GM23338 (cell line): ENCODE results near the gene MUL1. TPM values are rescaled to one million over a fixed set of nuclear protein-coding genes. Genes with fewer than 3 reads are reported as not detected.

Source experiments
- ATAC-seq: fragments of 200-7000 bp; cut with Tn5 transposase; 3 replicates; pipeline ENCODE4 v1.9.1; 2020
- DNase-seq: peaks from one replicate; pipeline ENCODE4 v3.0.0-alpha.2; 2015; ENCODE audit warnings: low spot score
- H2AFZ ChIP-seq: fragments of 200-600 bp; sonication (generic); 2 replicates; pipeline ENCODE4 v1.8.0; 2016; ENCODE audit warnings: antibody characterized with exemption, mild to moderate bottlenecking, moderate library complexity
- H3F3A ChIP-seq: fragments of 200-600 bp; sonication (generic); replicated peaks from 2 replicates; pipeline ENCODE4 v1.8.0; 2017; ENCODE audit warnings: antibody characterized with exemption, mixed run types, low read depth
- H3K27ac ChIP-seq: fragments of 200-600 bp; sonication (generic); 2 replicates; pipeline ENCODE4 v1.6.1; 2016; ENCODE audit warnings: low read depth
- H3K27me3 ChIP-seq: fragments of 200-600 bp; sonication (generic); 2 replicates; pipeline ENCODE4 v1.8.0; 2016; ENCODE audit warnings: mild to moderate bottlenecking, mixed run types, moderate library complexity; ENCODE audit not compliant: insufficient read depth
- H3K36me3 ChIP-seq: fragments of 200-600 bp; sonication (generic); 2 replicates; pipeline ENCODE4 v1.8.0; 2016; ENCODE audit warnings: mild to moderate bottlenecking; ENCODE audit not compliant: insufficient read depth
- H3K4me1 ChIP-seq: fragments of 200-600 bp; sonication (generic); 2 replicates; pipeline ENCODE4 v1.8.0; 2016; ENCODE audit warnings: mild to moderate bottlenecking, moderate library complexity; ENCODE audit not compliant: insufficient read depth
- H3K4me2 ChIP-seq: fragments of 200-600 bp; sonication (generic); 2 replicates; pipeline ENCODE4 v1.7.1; 2017; ENCODE audit warnings: mixed run types
- H3K4me3 ChIP-seq: fragments of 200-600 bp; sonication (generic); 2 replicates; pipeline ENCODE4 v1.6.1; 2016; ENCODE audit warnings: mixed run types
- H3K79me2 ChIP-seq: fragments of 200-600 bp; sonication (generic); replicated peaks from 2 replicates; pipeline ENCODE4 v1.8.0; 2017; ENCODE audit warnings: mild to moderate bottlenecking; ENCODE audit not compliant: insufficient read depth
- H3K9me2 ChIP-seq: fragments of 200-600 bp; sonication (generic); 2 replicates; pipeline ENCODE4 v1.8.0; 2017; ENCODE audit not compliant: insufficient read depth
- H4K20me1 ChIP-seq: fragments of 200-600 bp; sonication (generic); replicated peaks from 2 replicates; pipeline ENCODE4 v1.8.0; 2017; ENCODE audit warnings: mild to moderate bottlenecking; ENCODE audit not compliant: insufficient read depth
- H3K27ac Mint-ChIP-seq: 2 replicates; pipeline ENCODE4 v1.8.0; 2020; ENCODE audit warnings: inconsistent platforms, mild to moderate bottlenecking, moderate library complexity, mixed read lengths
- H3K27me3 Mint-ChIP-seq: 3 replicates; pipeline ENCODE4 v1.8.0; 2022; ENCODE audit warnings: low read depth, mild to moderate bottlenecking, moderate library complexity, mixed read lengths, inconsistent platforms; ENCODE audit not compliant: insufficient read depth, poor library complexity
- H3K36me3 Mint-ChIP-seq: 3 replicates; pipeline ENCODE4 v1.8.0; 2021; ENCODE audit warnings: low read depth, mild to moderate bottlenecking, inconsistent platforms, moderate library complexity, mixed read lengths
- H3K4me1 Mint-ChIP-seq: 3 replicates; pipeline ENCODE4 v1.8.0; 2020; ENCODE audit warnings: mild to moderate bottlenecking, inconsistent platforms, mixed read lengths
- H3K4me3 Mint-ChIP-seq: 3 replicates; pipeline ENCODE4 v1.8.0; 2021; ENCODE audit warnings: moderate library complexity, mild to moderate bottlenecking, inconsistent platforms, mixed read lengths
- H3K9me3 Mint-ChIP-seq: 3 replicates; pipeline ENCODE4 v1.8.0; 2020; ENCODE audit warnings: moderate library complexity, mild to moderate bottlenecking, inconsistent platforms, mixed read lengths
- EZH2phosphoT487 ChIP-seq: fragments of 200-600 bp; sonication (generic); IDR thresholded peaks from one replicate; pipeline ENCODE4 v1.8.1; 2018; ENCODE audit warnings: antibody characterized with exemption; ENCODE audit not compliant: unreplicated experiment
- POLR2AphosphoS5 ChIP-seq: IDR thresholded peaks from 2 replicates; pipeline ENCODE4 v1.6.1; 2016; ENCODE audit warnings: antibody characterized with exemption, low read depth
- polyA plus RNA-seq: library from polyadenylated mRNA; unstranded; fragments of >200 nt; fragmentation: Nextera tagmentation; extraction: Ambion mirVana; gene quantifications from 2 replicates; pipeline ENCODE4 v1.2.1, GENCODE V29; 2016
- total RNA-seq: library from RNA; depleted of rRNA; stranded (reverse); fragments of >200 nt; shearing (Covaris generic); gene quantifications from 2 replicates; pipeline ENCODE4 v1.2.3, GENCODE V29; 2014
- TF ChIP-seq, protein P1 (sequence below): fragments of 250-450 bp; sonication (Bioruptor Pico); IDR thresholded peaks from 2 replicates; pipeline ENCODE4 v1.5.0; 2020; ENCODE audit warnings: mild to moderate bottlenecking, moderate library complexity
- TF ChIP-seq, protein P2 (sequence below): IDR thresholded peaks from 2 replicates; pipeline ENCODE4 v1.6.1; 2016; ENCODE audit warnings: antibody characterized with exemption

The MUL1 gene
- total and polyA plus RNA-seq, 2 experiments from 2014 or later: 8.9 to 26.2 TPM

DNA sequence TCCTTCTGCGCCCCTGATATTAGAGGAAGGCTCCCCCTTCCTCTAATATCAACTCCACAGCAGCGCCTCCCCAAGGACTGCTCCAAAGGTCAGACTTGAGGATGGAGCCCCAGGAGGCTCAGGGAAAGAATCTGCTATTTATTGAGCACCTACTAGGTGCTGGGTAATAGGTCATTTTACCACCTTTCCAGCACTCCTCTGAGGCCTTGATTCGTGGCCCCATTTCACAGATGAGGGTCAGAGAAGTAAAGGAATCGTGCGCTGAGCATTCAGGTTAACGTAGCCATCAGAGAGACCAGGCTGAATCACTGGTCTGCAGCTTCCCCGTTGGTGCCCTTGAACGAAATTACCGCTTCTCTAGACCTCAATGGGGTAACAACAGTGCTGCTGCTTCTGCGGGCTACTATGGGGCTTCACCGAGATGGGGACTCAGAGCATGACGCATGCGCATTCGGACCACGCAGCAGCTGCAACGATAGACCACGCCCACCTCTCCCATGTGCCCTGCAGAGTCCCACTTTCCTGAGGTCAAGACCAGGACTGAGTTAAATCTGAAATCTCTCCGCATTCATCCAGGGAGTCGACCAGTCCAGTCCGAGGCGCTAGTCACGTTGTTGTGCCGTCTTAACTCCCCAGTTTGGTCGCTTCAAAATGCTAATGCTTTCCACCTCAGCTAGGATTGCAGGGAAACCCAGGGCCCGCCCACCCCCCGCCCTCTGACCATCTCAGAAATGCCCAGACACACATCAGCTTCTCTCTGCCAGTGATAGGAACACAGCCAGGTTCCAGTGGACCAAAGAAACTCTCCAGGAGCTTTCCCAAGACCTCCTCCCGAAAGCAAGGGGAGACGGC lies 34.9 kb downstream of the MUL1 start:
- Histone ChIP-seq H4K20me1 (no peaks in the 10 kb centered on the region), H2AFZ (peak overlapping the region; percentile 57), H3K27me3 (peaks cover 13% of the 10 kb centered on the region; the same call in 1 of the 2 replicates), H3K4me2 (peak overlapping the region; percentile 75), H3K9me2 (no peaks in the 10 kb centered on the region), H3K36me3 (no peaks in the 10 kb centered on the region), H3K4me3 (peak overlapping the region; percentile 45), H3F3A (no peaks in the 10 kb centered on the region), H3K27ac (no peak overlapping the region), H3K79me2 (no peaks in the 10 kb centered on the region), H3K4me1 (peaks cover 32% of the 10 kb centered on the region)
- Mint-ChIP-seq H3K27ac (peak overlapping the region; percentile 89; the same call in 1 of the 2 replicates), H3K4me1 (peaks cover 40% of the 10 kb centered on the region), H3K36me3 (no peaks in the 10 kb centered on the region), H3K9me3 (no peaks in the 10 kb centered on the region), H3K27me3 (peaks cover 20% of the 10 kb centered on the region), H3K4me3 (peak overlapping the region; percentile 68)
- DNase-seq (peak; percentile 95), ATAC-seq (peak; percentile 83)
- TF ChIP-seq POLR2AphosphoS5: peak; percentile 72
- TF ChIP-seq, protein P1, sequence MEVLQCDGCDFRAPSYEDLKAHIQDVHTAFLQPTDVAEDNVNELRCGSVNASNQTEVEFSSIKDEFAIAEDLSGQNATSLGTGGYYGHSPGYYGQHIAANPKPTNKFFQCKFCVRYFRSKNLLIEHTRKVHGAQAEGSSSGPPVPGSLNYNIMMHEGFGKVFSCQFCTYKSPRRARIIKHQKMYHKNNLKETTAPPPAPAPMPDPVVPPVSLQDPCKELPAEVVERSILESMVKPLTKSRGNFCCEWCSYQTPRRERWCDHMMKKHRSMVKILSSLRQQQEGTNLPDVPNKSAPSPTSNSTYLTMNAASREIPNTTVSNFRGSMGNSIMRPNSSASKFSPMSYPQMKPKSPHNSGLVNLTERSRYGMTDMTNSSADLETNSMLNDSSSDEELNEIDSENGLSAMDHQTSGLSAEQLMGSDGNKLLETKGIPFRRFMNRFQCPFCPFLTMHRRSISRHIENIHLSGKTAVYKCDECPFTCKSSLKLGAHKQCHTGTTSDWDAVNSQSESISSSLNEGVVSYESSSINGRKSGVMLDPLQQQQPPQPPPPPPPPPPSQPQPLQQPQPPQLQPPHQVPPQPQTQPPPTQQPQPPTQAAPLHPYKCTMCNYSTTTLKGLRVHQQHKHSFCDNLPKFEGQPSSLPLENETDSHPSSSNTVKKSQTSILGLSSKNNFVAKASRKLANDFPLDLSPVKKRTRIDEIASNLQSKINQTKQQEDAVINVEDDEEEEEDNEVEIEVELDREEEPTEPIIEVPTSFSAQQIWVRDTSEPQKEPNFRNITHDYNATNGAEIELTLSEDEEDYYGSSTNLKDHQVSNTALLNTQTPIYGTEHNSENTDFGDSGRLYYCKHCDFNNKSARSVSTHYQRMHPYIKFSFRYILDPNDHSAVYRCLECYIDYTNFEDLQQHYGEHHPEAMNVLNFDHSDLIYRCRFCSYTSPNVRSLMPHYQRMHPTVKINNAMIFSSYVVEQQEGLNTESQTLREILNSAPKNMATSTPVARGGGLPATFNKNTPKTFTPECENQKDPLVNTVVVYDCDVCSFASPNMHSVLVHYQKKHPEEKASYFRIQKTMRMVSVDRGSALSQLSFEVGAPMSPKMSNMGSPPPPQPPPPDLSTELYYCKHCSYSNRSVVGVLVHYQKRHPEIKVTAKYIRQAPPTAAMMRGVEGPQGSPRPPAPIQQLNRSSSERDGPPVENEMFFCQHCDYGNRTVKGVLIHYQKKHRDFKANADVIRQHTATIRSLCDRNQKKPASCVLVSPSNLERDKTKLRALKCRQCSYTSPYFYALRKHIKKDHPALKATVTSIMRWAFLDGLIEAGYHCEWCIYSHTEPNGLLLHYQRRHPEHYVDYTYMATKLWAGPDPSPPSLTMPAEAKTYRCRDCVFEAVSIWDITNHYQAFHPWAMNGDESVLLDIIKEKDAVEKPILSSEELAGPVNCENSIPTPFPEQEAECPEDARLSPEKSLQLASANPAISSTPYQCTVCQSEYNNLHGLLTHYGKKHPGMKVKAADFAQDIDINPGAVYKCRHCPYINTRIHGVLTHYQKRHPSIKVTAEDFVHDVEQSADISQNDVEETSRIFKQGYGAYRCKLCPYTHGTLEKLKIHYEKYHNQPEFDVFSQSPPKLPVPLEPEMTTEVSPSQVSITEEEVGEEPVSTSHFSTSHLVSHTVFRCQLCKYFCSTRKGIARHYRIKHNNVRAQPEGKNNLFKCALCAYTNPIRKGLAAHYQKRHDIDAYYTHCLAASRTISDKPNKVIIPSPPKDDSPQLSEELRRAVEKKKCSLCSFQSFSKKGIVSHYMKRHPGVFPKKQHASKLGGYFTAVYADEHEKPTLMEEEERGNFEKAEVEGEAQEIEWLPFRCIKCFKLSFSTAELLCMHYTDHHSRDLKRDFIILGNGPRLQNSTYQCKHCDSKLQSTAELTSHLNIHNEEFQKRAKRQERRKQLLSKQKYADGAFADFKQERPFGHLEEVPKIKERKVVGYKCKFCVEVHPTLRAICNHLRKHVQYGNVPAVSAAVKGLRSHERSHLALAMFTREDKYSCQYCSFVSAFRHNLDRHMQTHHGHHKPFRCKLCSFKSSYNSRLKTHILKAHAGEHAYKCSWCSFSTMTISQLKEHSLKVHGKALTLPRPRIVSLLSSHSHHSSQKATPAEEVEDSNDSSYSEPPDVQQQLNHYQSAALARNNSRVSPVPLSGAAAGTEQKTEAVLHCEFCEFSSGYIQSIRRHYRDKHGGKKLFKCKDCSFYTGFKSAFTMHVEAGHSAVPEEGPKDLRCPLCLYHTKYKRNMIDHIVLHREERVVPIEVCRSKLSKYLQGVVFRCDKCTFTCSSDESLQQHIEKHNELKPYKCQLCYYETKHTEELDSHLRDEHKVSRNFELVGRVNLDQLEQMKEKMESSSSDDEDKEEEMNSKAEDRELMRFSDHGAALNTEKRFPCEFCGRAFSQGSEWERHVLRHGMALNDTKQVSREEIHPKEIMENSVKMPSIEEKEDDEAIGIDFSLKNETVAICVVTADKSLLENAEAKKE: no peak

DNA sequence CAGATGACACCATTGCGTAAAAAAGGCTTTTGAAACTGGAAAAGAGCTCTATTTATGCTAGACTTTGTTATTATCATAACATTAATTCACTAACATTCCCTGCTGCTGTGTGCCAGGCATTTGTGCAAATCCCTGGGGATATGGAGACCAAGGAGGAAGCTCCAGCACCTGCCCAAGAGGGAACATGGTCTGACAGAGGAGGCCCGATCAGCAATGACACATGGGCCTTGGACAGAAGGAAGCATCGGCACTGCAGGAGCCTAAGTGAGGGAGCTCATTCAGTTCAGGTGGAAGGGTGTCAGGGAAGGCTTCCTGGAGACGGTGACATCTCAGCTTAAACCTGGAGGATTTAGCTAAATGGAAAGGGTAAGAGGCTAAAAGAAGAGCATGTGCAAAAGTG lies 35.8 kb downstream of the MUL1 start:
- Mint-ChIP-seq H3K36me3 (no peaks in the 10 kb centered on the region), H3K9me3 (no peaks in the 10 kb centered on the region), H3K4me3 (no peak overlapping the region; the same call in 2 of the 3 replicates), H3K27ac (no peak overlapping the region), H3K4me1 (peaks cover 30% of the 10 kb centered on the region), H3K27me3 (peaks cover 17% of the 10 kb centered on the region)
- Histone ChIP-seq H3K79me2 (no peaks in the 10 kb centered on the region), H3K27ac (no peak overlapping the region), H3K4me3 (no peak overlapping the region), H2AFZ (no peak overlapping the region), H3K4me2 (no peak overlapping the region), H3F3A (no peaks in the 10 kb centered on the region), H3K4me1 (peaks cover 27% of the 10 kb centered on the region), H3K36me3 (no peaks in the 10 kb centered on the region), H4K20me1 (no peaks in the 10 kb centered on the region), H3K9me2 (no peaks in the 10 kb centered on the region), H3K27me3 (0 out of 2 replicates have a peak, but pooled peaks cover 5% of the 10 kb centered on the region)
- DNase-seq (no peak), ATAC-seq (no peak)
- TF ChIP-seq EZH2phosphoT487: no peak
- TF ChIP-seq POLR2AphosphoS5: no peak
- TF ChIP-seq, protein P2, sequence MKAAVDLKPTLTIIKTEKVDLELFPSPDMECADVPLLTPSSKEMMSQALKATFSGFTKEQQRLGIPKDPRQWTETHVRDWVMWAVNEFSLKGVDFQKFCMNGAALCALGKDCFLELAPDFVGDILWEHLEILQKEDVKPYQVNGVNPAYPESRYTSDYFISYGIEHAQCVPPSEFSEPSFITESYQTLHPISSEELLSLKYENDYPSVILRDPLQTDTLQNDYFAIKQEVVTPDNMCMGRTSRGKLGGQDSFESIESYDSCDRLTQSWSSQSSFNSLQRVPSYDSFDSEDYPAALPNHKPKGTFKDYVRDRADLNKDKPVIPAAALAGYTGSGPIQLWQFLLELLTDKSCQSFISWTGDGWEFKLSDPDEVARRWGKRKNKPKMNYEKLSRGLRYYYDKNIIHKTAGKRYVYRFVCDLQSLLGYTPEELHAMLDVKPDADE: no peak
